ENCODE measurements around the gene FAT1. TPM values are rescaled to one million over a fixed set of nuclear protein-coding genes. Genes with fewer than 3 reads are reported as not detected.

FAT1 gene
- total and polyA plus RNA-seq, 5 donors from 2014 or later, result 0.10 TPM; not detected in 4

DNA sequence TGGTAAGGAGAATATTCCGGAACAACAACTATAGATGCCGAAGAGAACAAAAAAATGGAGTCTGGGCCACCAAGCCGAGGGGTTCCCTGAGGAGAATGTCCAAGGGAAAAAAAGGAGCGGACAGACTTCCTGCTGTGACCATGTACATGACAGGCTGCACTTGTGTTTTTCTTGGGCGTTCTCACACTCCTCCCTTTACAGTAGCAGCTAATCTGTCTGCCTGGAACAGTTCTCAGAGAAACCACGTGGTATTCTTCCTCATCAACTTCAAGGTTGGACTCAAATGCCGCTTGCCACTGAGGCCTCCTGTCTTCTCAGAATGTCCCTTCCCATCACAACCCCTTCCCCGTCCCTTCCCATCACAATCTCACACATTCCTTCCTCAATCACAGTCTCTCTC, 137.5 kb downstream of the FAT1 start:
- Histone ChIP-seq H3K9me3 (ENCODE audit: control insufficient read depth in 2 of 2, low read length in 2 of 2) (no peaks in the 10 kb centered on the region), H3K27me3 (ENCODE audit: control insufficient read depth, insufficient read depth, low read length) (no peaks in the 10 kb centered on the region), H3K36me3 (ENCODE audit: control insufficient read depth, insufficient read depth, low read length) (no peaks in the 10 kb centered on the region), H3K4me1 (ENCODE audit: control insufficient read depth, insufficient read depth, low read length, poor library complexity, severe bottlenecking) (no peaks in the 10 kb centered on the region), H3K4me3 (ENCODE audit: low read depth, low read length) (no peak overlapping the region), H3K27ac (ENCODE audit: insufficient read depth, low read length, poor library complexity, severe bottlenecking) (no peak overlapping the region)
- no peaks in the 10 kb centered on the region for H3K36me3 Mint-ChIP-seq
- DNase-seq, result no peak
- no peak overlapping the region for H3K27ac Mint-ChIP-seq
- peaks cover 6% of the 10 kb centered on the region for H3K27me3 Mint-ChIP-seq
- ATAC-seq (ENCODE audit: low read depth in 2 of 2), result no peak
- peaks cover 0 to 5% (median 1%) of the 10 kb centered on the region in 7 donors for H3K9me3 Mint-ChIP-seq
- no peaks in the 10 kb centered on the region for H3K4me1 Mint-ChIP-seq
- H3K4me3 Mint-ChIP-seq, result no peak overlapping the region

DNA sequence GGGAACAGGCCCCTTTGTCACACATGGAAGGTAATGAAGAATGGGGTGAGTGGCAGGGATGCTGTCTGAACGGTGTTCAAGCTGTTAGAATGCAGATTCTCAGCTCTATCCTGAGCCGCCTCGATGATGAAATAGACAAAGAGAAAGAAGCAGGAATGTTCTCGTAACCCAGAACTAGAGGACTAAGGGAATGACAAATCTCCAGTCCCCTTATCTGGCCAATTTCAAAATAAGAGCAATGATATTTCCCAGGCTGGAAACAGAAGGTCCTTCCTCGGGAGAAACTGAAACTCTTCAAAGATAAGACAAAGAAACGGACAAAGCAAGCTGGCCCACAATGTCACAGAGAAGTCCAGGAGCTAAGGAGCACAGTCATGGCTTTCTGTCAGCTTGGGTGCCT, 138.7 kb downstream of the FAT1 start:
- Mint-ChIP-seq H3K36me3 (no peaks in the 10 kb centered on the region), H3K4me3 (no peak overlapping the region), H3K27me3 (peaks cover 6% of the 10 kb centered on the region), H3K27ac (no peak overlapping the region), H3K9me3 (peaks cover 0 to 5% (median 1%) of the 10 kb centered on the region in 7 donors), H3K4me1 (no peaks in the 10 kb centered on the region)
- Histone ChIP-seq H3K4me3 (ENCODE audit: low read depth, low read length) (no peak overlapping the region), H3K4me1 (ENCODE audit: control insufficient read depth, insufficient read depth, low read length, poor library complexity, severe bottlenecking) (no peaks in the 10 kb centered on the region), H3K36me3 (ENCODE audit: control insufficient read depth, insufficient read depth, low read length) (no peaks in the 10 kb centered on the region), H3K27ac (ENCODE audit: insufficient read depth, low read length, poor library complexity, severe bottlenecking) (no peak overlapping the region), H3K27me3 (ENCODE audit: control insufficient read depth, insufficient read depth, low read length) (no peaks in the 10 kb centered on the region), H3K9me3 (ENCODE audit: control insufficient read depth in 2 of 2, low read length in 2 of 2) (no peaks in the 10 kb centered on the region)
- ATAC-seq (ENCODE audit: low read depth in 2 of 2), result no peak
- DNase-seq, result no peak

DNA sequence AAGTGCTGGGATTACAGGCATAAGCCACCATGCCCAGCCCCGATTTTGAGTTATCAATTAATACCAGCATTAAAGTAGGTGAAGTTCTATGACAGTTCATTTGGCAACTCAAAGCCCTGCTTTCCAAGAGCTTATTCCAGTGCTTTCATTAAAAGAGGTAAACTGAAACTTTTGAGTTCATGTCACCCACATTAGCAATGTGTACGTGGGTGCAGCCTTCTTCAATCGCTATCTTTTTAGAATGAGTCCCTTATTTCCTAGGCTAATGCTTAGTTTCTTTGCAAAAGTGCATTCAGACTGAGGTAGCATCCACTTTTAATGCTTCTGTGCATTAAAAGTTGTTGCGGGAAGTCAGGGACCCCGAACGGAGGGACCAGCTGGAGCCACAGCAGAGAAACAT, 142.2 kb downstream of the FAT1 start:
- no peak overlapping the region for H3K27ac Mint-ChIP-seq
- H3K9me3 Mint-ChIP-seq, result peaks cover 0 to 5% (median 2%) of the 10 kb centered on the region in 7 donors
- Histone ChIP-seq H3K27ac (ENCODE audit: insufficient read depth, low read length, poor library complexity, severe bottlenecking) (no peak overlapping the region), H3K4me3 (ENCODE audit: low read depth, low read length) (no peak overlapping the region), H3K4me1 (ENCODE audit: control insufficient read depth, insufficient read depth, low read length, poor library complexity, severe bottlenecking) (no peaks in the 10 kb centered on the region), H3K36me3 (ENCODE audit: control insufficient read depth, insufficient read depth, low read length) (no peaks in the 10 kb centered on the region), H3K9me3 (ENCODE audit: control insufficient read depth in 2 of 2, low read length in 2 of 2) (no peaks in the 10 kb centered on the region), H3K27me3 (ENCODE audit: control insufficient read depth, insufficient read depth, low read length) (no peaks in the 10 kb centered on the region)
- no peaks in the 10 kb centered on the region for H3K4me1 Mint-ChIP-seq
- no peak for DNase-seq
- H3K36me3 Mint-ChIP-seq, result no peaks in the 10 kb centered on the region
- H3K4me3 Mint-ChIP-seq, result no peak overlapping the region
- ATAC-seq (ENCODE audit: low read depth in 2 of 2), result no peak
- H3K27me3 Mint-ChIP-seq, result peaks cover 4% of the 10 kb centered on the region

DNA sequence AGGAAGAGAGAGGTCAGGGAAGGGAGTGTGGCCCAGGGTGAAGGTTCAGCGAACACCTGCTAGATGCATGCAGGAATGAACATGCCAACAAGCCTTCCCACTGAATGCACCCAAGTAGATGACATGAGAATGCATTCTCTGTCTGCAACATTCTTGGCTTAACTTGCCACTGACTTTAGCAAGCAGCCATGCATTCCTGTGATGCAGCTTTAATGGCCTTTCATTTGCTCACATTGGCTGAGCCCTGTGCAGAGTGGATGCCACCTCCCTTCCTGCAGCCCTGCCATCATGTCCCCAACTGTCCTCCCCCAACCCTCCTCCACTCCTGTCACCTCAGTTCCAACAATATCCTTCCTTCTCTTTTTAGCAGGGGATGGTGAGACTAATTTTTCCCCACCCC, 143.0 kb downstream of the FAT1 start:
- ATAC-seq (ENCODE audit: low read depth in 2 of 2) (no peak), DNase-seq (no peak)
- Histone ChIP-seq H3K4me1 (ENCODE audit: control insufficient read depth, insufficient read depth, low read length, poor library complexity, severe bottlenecking) (no peaks in the 10 kb centered on the region), H3K9me3 (ENCODE audit: control insufficient read depth in 2 of 2, low read length in 2 of 2) (no peaks in the 10 kb centered on the region), H3K27me3 (ENCODE audit: control insufficient read depth, insufficient read depth, low read length) (no peaks in the 10 kb centered on the region), H3K27ac (ENCODE audit: insufficient read depth, low read length, poor library complexity, severe bottlenecking) (no peak overlapping the region), H3K4me3 (ENCODE audit: low read depth, low read length) (no peak overlapping the region), H3K36me3 (ENCODE audit: control insufficient read depth, insufficient read depth, low read length) (no peaks in the 10 kb centered on the region)
- H3K4me3 Mint-ChIP-seq, result no peak overlapping the region
- no peaks in the 10 kb centered on the region for H3K4me1 Mint-ChIP-seq
- no peaks in the 10 kb centered on the region for H3K27me3 Mint-ChIP-seq
- peaks cover 0 to 5% (median 2%) of the 10 kb centered on the region in 7 donors for H3K9me3 Mint-ChIP-seq
- H3K36me3 Mint-ChIP-seq, result no peaks in the 10 kb centered on the region
- no peak overlapping the region for H3K27ac Mint-ChIP-seq

DNA sequence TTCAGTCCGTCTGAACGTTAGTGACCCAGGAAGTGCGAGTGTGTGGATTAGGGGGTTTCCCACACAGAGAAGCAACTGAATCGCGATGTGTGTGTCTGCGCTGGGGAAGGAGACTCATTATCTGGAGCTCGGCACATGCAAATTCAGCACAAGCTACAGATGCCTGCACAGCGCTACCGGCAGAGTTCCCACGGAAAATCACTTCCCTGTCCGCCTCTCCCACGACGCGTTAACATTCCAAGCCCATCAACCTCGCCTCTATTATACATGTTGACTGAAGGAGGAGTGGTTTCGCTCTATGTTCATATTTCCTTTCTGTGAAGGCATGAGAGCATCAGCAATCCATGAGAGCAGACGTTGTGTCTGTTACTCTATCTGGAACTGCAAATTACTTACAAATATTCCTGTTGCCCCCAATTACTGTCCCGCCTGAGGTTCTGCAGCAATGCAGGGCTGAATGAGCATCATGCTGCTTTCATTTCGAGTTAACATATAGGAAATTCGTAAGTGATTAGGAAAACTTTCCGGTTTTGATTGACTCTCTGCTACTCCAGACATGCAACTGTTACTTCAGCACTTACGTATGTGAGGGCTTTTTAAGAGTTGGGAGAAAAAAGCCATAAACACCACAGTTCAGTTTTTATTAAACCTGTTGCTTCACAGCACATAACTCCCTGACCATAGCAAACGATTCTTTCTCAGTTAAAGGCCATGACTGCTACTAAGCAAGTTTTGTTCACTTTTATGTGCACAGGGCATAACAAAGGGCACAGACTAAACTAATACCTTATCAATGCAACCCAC, 153.3 kb downstream of the FAT1 start:
- Histone ChIP-seq H3K27me3 (ENCODE audit: control insufficient read depth, insufficient read depth, low read length) (no peaks in the 10 kb centered on the region), H3K9me3 (ENCODE audit: control insufficient read depth in 2 of 2, low read length in 2 of 2) (no peaks in the 10 kb centered on the region), H3K27ac (ENCODE audit: insufficient read depth, low read length, poor library complexity, severe bottlenecking) (no peak overlapping the region), H3K36me3 (ENCODE audit: control insufficient read depth, insufficient read depth, low read length) (no peaks in the 10 kb centered on the region), H3K4me1 (ENCODE audit: control insufficient read depth, insufficient read depth, low read length, poor library complexity, severe bottlenecking) (no peaks in the 10 kb centered on the region), H3K4me3 (ENCODE audit: low read depth, low read length) (no peak overlapping the region)
- H3K4me1 Mint-ChIP-seq, result no peaks in the 10 kb centered on the region
- H3K27me3 Mint-ChIP-seq, result peaks cover 7% of the 10 kb centered on the region
- H3K27ac Mint-ChIP-seq, result no peak overlapping the region
- ATAC-seq (ENCODE audit: low read depth in 2 of 2) (no peak), DNase-seq (no peak)
- H3K36me3 Mint-ChIP-seq, result no peaks in the 10 kb centered on the region
- no peak overlapping the region for H3K4me3 Mint-ChIP-seq
- peaks cover 0 to 4% (median 0%) of the 10 kb centered on the region in 7 donors for H3K9me3 Mint-ChIP-seq

DNA sequence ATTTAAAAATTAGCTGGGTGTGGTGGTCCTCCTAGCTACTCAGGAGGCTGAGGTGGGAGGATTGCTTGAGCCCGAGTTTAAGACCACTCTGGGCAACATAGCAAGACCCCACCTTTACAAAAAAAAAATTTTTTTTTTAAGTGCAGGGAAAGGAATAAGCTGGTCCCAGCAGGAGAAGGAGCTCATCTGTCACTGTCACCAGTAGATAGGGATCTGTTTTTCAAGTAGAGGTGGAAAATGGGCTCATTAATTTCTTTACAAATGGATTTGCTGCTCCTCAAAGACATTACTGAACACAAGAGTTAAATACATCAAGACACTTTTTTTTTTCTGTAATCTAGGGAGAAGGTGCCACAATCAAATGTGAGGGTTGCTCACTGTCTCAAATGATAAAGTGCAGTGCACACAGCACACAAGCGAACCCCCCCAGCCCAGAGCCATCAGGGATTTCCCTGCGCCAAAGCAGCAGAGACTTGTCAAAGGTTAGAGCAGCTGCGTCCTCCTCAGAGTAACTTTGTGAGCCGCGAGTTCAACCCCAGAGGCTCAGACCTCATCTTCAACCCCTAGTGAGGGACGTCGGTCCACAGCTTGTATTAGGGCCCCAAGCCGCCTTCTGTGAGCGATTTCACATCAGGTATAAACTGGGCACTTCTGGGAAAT, 154.0 kb downstream of the FAT1 start:
- H3K27me3 ChIP-seq (ENCODE audit: control insufficient read depth, insufficient read depth, low read length), result no peaks in the 10 kb centered on the region
- H3K36me3 ChIP-seq (ENCODE audit: control insufficient read depth, insufficient read depth, low read length), result no peaks in the 10 kb centered on the region
- H3K4me1 ChIP-seq (ENCODE audit: control insufficient read depth, insufficient read depth, low read length, poor library complexity, severe bottlenecking), result no peaks in the 10 kb centered on the region
- no peaks in the 10 kb centered on the region for H3K36me3 Mint-ChIP-seq
- no peaks in the 10 kb centered on the region for H3K9me3 ChIP-seq (ENCODE audit: control insufficient read depth in 2 of 2, low read length in 2 of 2)
- no peak for ATAC-seq (ENCODE audit: low read depth in 2 of 2)
- DNase-seq, result no peak
- H3K27me3 Mint-ChIP-seq, result no peaks in the 10 kb centered on the region
- H3K27ac ChIP-seq (ENCODE audit: insufficient read depth, low read length, poor library complexity, severe bottlenecking), result no peak overlapping the region
- peaks cover 0 to 4% (median 0%) of the 10 kb centered on the region in 7 donors for H3K9me3 Mint-ChIP-seq
- no peak overlapping the region for H3K4me3 Mint-ChIP-seq
- no peak overlapping the region for H3K4me3 ChIP-seq (ENCODE audit: low read depth, low read length)
- no peaks in the 10 kb centered on the region for H3K4me1 Mint-ChIP-seq
- no peak overlapping the region for H3K27ac Mint-ChIP-seq

DNA sequence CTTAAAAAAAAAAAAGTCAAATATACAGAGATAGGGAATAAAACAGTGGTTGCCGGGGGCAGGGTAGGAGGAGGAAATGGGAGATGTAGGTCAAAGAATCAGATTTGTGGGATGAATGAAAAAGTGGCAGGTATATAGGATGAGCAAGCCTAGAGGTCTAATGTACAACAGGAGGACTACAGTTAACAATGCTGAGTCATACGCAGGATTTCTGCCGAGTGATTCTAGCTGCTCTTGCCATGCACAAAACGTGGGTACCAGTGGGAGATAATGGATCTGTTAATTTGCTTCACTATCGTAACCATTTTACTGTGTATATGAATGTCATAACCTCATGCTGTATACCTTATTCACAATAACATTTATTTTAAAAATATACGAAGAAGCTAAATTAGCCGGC, 157.6 kb downstream of the FAT1 start:
- DNase-seq, result no peak
- no peak overlapping the region for H3K27ac ChIP-seq (ENCODE audit: insufficient read depth, low read length, poor library complexity, severe bottlenecking)
- no peaks in the 10 kb centered on the region for H3K9me3 ChIP-seq (ENCODE audit: control insufficient read depth in 2 of 2, low read length in 2 of 2)
- H3K27me3 Mint-ChIP-seq, result peaks cover 5% of the 10 kb centered on the region
- no peaks in the 10 kb centered on the region for H3K4me1 ChIP-seq (ENCODE audit: control insufficient read depth, insufficient read depth, low read length, poor library complexity, severe bottlenecking)
- ATAC-seq (ENCODE audit: low read depth in 2 of 2), result no peak
- no peaks in the 10 kb centered on the region for H3K27me3 ChIP-seq (ENCODE audit: control insufficient read depth, insufficient read depth, low read length)
- peaks cover 0 to 5% (median 1%) of the 10 kb centered on the region in 7 donors for H3K9me3 Mint-ChIP-seq
- H3K36me3 ChIP-seq (ENCODE audit: control insufficient read depth, insufficient read depth, low read length), result no peaks in the 10 kb centered on the region
- no peak overlapping the region for H3K4me3 Mint-ChIP-seq
- no peaks in the 10 kb centered on the region for H3K36me3 Mint-ChIP-seq
- H3K4me3 ChIP-seq (ENCODE audit: low read depth, low read length), result no peak overlapping the region
- H3K27ac Mint-ChIP-seq, result no peak overlapping the region
- H3K4me1 Mint-ChIP-seq, result no peaks in the 10 kb centered on the region

DNA sequence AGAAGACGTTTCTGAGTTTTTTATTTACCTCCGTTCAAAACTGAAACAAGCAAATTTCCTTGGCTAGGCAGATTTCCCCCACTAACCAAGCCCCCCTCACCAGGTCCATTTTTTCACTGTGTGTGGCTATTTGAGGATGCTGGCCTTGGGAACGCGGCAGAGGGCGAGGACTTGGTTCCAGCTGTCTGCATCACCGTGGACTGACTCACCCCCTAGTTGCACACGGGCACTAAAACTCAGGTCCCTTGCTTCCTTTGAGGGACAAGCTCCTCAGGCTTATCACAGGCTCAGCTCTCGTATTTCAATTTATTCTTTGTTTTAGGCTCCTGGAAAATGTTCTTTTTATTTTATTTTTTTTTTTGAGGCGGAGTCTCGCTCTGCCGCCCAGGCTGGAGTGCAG, 159.9 kb downstream of the FAT1 start:
- no peak overlapping the region for H3K27ac ChIP-seq (ENCODE audit: insufficient read depth, low read length, poor library complexity, severe bottlenecking)
- no peaks in the 10 kb centered on the region for H3K4me1 ChIP-seq (ENCODE audit: control insufficient read depth, insufficient read depth, low read length, poor library complexity, severe bottlenecking)
- Mint-ChIP-seq H3K4me3 (no peak overlapping the region), H3K36me3 (no peaks in the 10 kb centered on the region), H3K27me3 (peaks cover 5% of the 10 kb centered on the region), H3K27ac (no peak overlapping the region), H3K4me1 (no peaks in the 10 kb centered on the region), H3K9me3 (peaks cover 0 to 7% (median 2%) of the 10 kb centered on the region in 7 donors)
- no peaks in the 10 kb centered on the region for H3K27me3 ChIP-seq (ENCODE audit: control insufficient read depth, insufficient read depth, low read length)
- H3K4me3 ChIP-seq (ENCODE audit: low read depth, low read length), result no peak overlapping the region
- no peaks in the 10 kb centered on the region for H3K9me3 ChIP-seq (ENCODE audit: control insufficient read depth in 2 of 2, low read length in 2 of 2)
- ATAC-seq (ENCODE audit: low read depth in 2 of 2), result no peak
- DNase-seq, result no peak
- H3K36me3 ChIP-seq (ENCODE audit: control insufficient read depth, insufficient read depth, low read length), result no peaks in the 10 kb centered on the region
